ENCODE measurements around the gene NPC1L1. TPM values are rescaled to one million over a fixed set of nuclear protein-coding genes. Genes with fewer than 3 reads are reported as not detected.
A peak's percentile ranks its signal among the peaks of the same experiment; 100 is the strongest.

The NPC1L1 gene
- total RNA-seq, 1 experiment from 2014 or later: 0.15 TPM

- TF ChIP-seq ESRRA (CRISPR knock-in tag; IDR thresholded peaks at IDR 0.05; ENCODE audit: borderline replicate concordance) (no peak), ZNF416 (CRISPR knock-in tag; IDR thresholded peaks at IDR 0.05) (no peak), GTF2I (CRISPR knock-in tag; conservative IDR thresholded peaks at IDR 0.05) (no peak), MAX (CRISPR knock-in tag; IDR thresholded peaks at IDR 0.05) (peak; percentile 85), NFYB (CRISPR knock-in tag; conservative IDR thresholded peaks at IDR 0.05; ENCODE audit: low read depth) (no peak), ZSCAN18 (CRISPR knock-in tag; IDR thresholded peaks at IDR 0.05) (no peak), FOXP1 (CRISPR knock-in tag; IDR thresholded peaks at IDR 0.05; ENCODE audit: borderline replicate concordance) (peak; percentile 91), TCF7 (CRISPR knock-in tag; IDR thresholded peaks at IDR 0.05; ENCODE audit: low read depth) (no peak), NFE2L1 (CRISPR knock-in tag; IDR thresholded peaks at IDR 0.05) (no peak), GABPB1 (CRISPR knock-in tag; IDR thresholded peaks at IDR 0.05) (no peak; the same call in 1 of the 2 replicates), FOXK1 (CRISPR knock-in tag; IDR thresholded peaks at IDR 0.05) (peak; percentile 63), ZNF219 (CRISPR knock-in tag; IDR thresholded peaks at IDR 0.05; ENCODE audit: borderline replicate concordance) (no peak), ZNF671 (CRISPR knock-in tag; IDR thresholded peaks at IDR 0.05) (no peak), JAZF1 (CRISPR knock-in tag; IDR thresholded peaks at IDR 0.05) (no peak), ZNF232 (CRISPR knock-in tag; IDR thresholded peaks at IDR 0.05) (no peak), ELF4 (CRISPR knock-in tag; IDR thresholded peaks at IDR 0.05; ENCODE audit: low read depth) (no peak), SOX15 (CRISPR knock-in tag; IDR thresholded peaks at IDR 0.05) (no peak), EMX1 (CRISPR knock-in tag; IDR thresholded peaks at IDR 0.05) (no peak), ETV6 (CRISPR knock-in tag; IDR thresholded peaks at IDR 0.05) (no peak), TEAD1 (CRISPR knock-in tag; IDR thresholded peaks at IDR 0.05) (no peak), HMGXB4 (CRISPR knock-in tag; IDR thresholded peaks at IDR 0.05) (peak; percentile 71; the same call in 1 of the 2 replicates)
- TF ChIP-seq, protein P1, sequence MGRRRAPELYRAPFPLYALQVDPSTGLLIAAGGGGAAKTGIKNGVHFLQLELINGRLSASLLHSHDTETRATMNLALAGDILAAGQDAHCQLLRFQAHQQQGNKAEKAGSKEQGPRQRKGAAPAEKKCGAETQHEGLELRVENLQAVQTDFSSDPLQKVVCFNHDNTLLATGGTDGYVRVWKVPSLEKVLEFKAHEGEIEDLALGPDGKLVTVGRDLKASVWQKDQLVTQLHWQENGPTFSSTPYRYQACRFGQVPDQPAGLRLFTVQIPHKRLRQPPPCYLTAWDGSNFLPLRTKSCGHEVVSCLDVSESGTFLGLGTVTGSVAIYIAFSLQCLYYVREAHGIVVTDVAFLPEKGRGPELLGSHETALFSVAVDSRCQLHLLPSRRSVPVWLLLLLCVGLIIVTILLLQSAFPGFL (CRISPR knock-in tag; IDR thresholded peaks at IDR 0.05; ENCODE audit: borderline replicate concordance): no peak
- TF ChIP-seq, protein P2, sequence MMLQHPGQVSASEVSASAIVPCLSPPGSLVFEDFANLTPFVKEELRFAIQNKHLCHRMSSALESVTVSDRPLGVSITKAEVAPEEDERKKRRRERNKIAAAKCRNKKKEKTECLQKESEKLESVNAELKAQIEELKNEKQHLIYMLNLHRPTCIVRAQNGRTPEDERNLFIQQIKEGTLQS (CRISPR knock-in tag; conservative IDR thresholded peaks at IDR 0.05): no peak
- TF ChIP-seq, protein P3, sequence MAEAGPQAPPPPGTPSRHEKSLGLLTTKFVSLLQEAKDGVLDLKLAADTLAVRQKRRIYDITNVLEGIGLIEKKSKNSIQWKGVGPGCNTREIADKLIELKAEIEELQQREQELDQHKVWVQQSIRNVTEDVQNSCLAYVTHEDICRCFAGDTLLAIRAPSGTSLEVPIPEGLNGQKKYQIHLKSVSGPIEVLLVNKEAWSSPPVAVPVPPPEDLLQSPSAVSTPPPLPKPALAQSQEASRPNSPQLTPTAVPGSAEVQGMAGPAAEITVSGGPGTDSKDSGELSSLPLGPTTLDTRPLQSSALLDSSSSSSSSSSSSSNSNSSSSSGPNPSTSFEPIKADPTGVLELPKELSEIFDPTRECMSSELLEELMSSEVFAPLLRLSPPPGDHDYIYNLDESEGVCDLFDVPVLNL (CRISPR knock-in tag; IDR thresholded peaks at IDR 0.05; ENCODE audit: borderline replicate concordance, low read depth): no peak
- TF ChIP-seq, protein P4, sequence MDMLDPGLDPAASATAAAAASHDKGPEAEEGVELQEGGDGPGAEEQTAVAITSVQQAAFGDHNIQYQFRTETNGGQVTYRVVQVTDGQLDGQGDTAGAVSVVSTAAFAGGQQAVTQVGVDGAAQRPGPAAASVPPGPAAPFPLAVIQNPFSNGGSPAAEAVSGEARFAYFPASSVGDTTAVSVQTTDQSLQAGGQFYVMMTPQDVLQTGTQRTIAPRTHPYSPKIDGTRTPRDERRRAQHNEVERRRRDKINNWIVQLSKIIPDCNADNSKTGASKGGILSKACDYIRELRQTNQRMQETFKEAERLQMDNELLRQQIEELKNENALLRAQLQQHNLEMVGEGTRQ (CRISPR knock-in tag; IDR thresholded peaks at IDR 0.05): no peak; the same call in 1 of the 2 replicates
- TF ChIP-seq, protein P5, sequence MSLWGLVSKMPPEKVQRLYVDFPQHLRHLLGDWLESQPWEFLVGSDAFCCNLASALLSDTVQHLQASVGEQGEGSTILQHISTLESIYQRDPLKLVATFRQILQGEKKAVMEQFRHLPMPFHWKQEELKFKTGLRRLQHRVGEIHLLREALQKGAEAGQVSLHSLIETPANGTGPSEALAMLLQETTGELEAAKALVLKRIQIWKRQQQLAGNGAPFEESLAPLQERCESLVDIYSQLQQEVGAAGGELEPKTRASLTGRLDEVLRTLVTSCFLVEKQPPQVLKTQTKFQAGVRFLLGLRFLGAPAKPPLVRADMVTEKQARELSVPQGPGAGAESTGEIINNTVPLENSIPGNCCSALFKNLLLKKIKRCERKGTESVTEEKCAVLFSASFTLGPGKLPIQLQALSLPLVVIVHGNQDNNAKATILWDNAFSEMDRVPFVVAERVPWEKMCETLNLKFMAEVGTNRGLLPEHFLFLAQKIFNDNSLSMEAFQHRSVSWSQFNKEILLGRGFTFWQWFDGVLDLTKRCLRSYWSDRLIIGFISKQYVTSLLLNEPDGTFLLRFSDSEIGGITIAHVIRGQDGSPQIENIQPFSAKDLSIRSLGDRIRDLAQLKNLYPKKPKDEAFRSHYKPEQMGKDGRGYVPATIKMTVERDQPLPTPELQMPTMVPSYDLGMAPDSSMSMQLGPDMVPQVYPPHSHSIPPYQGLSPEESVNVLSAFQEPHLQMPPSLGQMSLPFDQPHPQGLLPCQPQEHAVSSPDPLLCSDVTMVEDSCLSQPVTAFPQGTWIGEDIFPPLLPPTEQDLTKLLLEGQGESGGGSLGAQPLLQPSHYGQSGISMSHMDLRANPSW (CRISPR knock-in tag; conservative IDR thresholded peaks at IDR 0.05; ENCODE audit: low read depth): no peak
- TF ChIP-seq, protein P6, sequence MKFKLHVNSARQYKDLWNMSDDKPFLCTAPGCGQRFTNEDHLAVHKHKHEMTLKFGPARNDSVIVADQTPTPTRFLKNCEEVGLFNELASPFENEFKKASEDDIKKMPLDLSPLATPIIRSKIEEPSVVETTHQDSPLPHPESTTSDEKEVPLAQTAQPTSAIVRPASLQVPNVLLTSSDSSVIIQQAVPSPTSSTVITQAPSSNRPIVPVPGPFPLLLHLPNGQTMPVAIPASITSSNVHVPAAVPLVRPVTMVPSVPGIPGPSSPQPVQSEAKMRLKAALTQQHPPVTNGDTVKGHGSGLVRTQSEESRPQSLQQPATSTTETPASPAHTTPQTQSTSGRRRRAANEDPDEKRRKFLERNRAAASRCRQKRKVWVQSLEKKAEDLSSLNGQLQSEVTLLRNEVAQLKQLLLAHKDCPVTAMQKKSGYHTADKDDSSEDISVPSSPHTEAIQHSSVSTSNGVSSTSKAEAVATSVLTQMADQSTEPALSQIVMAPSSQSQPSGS (CRISPR knock-in tag; IDR thresholded peaks at IDR 0.05; ENCODE audit: borderline replicate concordance, low read depth): no peak
- TF ChIP-seq, protein P7, sequence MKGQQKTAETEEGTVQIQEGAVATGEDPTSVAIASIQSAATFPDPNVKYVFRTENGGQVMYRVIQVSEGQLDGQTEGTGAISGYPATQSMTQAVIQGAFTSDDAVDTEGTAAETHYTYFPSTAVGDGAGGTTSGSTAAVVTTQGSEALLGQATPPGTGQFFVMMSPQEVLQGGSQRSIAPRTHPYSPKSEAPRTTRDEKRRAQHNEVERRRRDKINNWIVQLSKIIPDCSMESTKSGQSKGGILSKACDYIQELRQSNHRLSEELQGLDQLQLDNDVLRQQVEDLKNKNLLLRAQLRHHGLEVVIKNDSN (CRISPR knock-in tag; IDR thresholded peaks at IDR 0.05): peak; percentile 27; the same call in 1 of the 2 replicates
Measured at GRCh38 chr7:44581879-44582603, 40.9 kb upstream of the NPC1L1 start, which contains the start of gene TMED4 (continued).
